CD4-positive, alpha-beta T cell treated with Interleukin-6 at 100 ng/mL for 8 hours (primary cell): Measurements from ENCODE around the gene ZNF345.

ENCODE experiments used
- DNase-seq: peaks from one replicate; pipeline ENCODE4 v3.0.0-alpha.2; 2020; ENCODE audit warnings: mixed read lengths, low spot score

The ZNF345 gene

GRCh38 chr19:36850559-36851442 lies at the start of gene ZNF345:
ZNF345 (plus strand) TSS chr19:36850876; CDS start chr19:36876831, 25,955 bp downstream.
- peak; percentile 87 for DNase-seq

- DNase-seq, result no peak
Measured at GRCh38 chr19:36805364-36805763, 45.3 kb upstream of the ZNF345 start.

GRCh38 chr19:36807029-36807428 lies 43.6 kb upstream of the ZNF345 start:
- no peak for DNase-seq

- DNase-seq, result no peak
Measured at GRCh38 chr19:36819130-36819630, 31.5 kb upstream of the ZNF345 start.

- no peak for DNase-seq
Measured at GRCh38 chr19:36821758-36822157, 28.9 kb upstream of the ZNF345 start.

- no peak for DNase-seq
Measured at GRCh38 chr19:36833430-36833829, 17.2 kb upstream of the ZNF345 start.

GRCh38 chr19:36837176-36837905 lies 13.3 kb upstream of the ZNF345 start:
- DNase-seq, result peak; percentile 4

GRCh38 chr19:36837906-36838783 lies 12.5 kb upstream of the ZNF345 start, which contains the start of gene ZNF790:
ZNF790 (minus strand) TSS chr19:36838387; CDS start chr19:36825619, 12,768 bp downstream.
- DNase-seq, result peak; percentile 82

- no peak for DNase-seq
Measured at GRCh38 chr19:36838784-36839324, 11.8 kb upstream of the ZNF345 start.

GRCh38 chr19:36847968-36848367 lies 2.7 kb upstream of the ZNF345 start:
- no peak for DNase-seq

- DNase-seq, result peak; percentile 87
Measured at GRCh38 chr19:36849701-36850558, 746 bp upstream of the ZNF345 start.

- no peak for DNase-seq
Measured at GRCh38 chr19:36851898-36852297, 1.2 kb downstream of the ZNF345 start.

- DNase-seq, result no peak
Measured at GRCh38 chr19:36876993-36877938, 26.6 kb downstream of the ZNF345 start.

- DNase-seq, result no peak
Measured at GRCh38 chr19:36891768-36892357, 41.2 kb downstream of the ZNF345 start.

- no peak for DNase-seq
Measured at GRCh38 chr19:36894849-36895383, 44.2 kb downstream of the ZNF345 start.

GRCh38 chr19:36898422-36898821 lies 47.7 kb downstream of the ZNF345 start:
- no peak for DNase-seq

- peak; percentile 90 for DNase-seq
Measured at GRCh38 chr19:36915992-36916830, 65.5 kb downstream of the ZNF345 start, which contains the start of the genes ZNF568 and ZNF829. ZNF568 (plus strand) TSS chr19:36916332; CDS start chr19:36922771, 6,439 bp downstream. ZNF829 (minus strand) TSS chr19:36916291; CDS start chr19:36915167, 1,124 bp downstream.
